CD4-positive, alpha-beta memory T cell (primary cell): ENCODE measurements around the gene TMEM242. TPM values are rescaled to one million over a fixed set of nuclear protein-coding genes. Genes with fewer than 3 reads are reported as not detected.

Experiments used
- CTCF ChIA-PET: fragments of 350-600 bp; sonication (Branson Sonifier 250); formaldehyde crosslinking; loops from one replicate; lab custom pipeline; 2021; ENCODE audit warnings: inconsistent platforms; ENCODE audit not compliant: partially characterized antibody; lab: Charles Lee
- POLR2A ChIA-PET: fragments of 350-600 bp; sonication (Branson Sonifier 250); formaldehyde crosslinking; loops from one replicate; lab custom pipeline; 2021; ENCODE audit not compliant: partially characterized antibody; lab: Charles Lee
- DNase-seq, 5 donors: peaks; one replicate each; pipeline versions ENCODE4 v3.0.0 to v3.0.0-alpha.2; 2020 to 2022; ENCODE audit warnings: mixed read lengths in 1 of 5
- H3K27ac ChIP-seq: one replicate; pipeline ENCODE4 v1.7.0; 2013; ENCODE audit warnings: low read depth, low read length
- H3K27me3 ChIP-seq: 2 replicates; pipeline ENCODE4 v1.7.0; 2013; ENCODE audit warnings: mild to moderate bottlenecking, low read length, moderate library complexity; ENCODE audit not compliant: insufficient read depth
- H3K36me3 ChIP-seq: 2 replicates; pipeline ENCODE4 v1.7.0; 2013; ENCODE audit warnings: mild to moderate bottlenecking, low read length, moderate library complexity; ENCODE audit not compliant: insufficient read depth
- H3K4me1 ChIP-seq: 2 replicates; pipeline ENCODE4 v1.7.0; 2013; ENCODE audit warnings: mild to moderate bottlenecking, low read length, moderate library complexity; ENCODE audit not compliant: insufficient read depth
- H3K4me3 ChIP-seq, 2 donors: one replicate each; pipeline ENCODE4 v1.7.0; 2013; ENCODE audit warnings: low read length in 2 of 2, mild to moderate bottlenecking in 1 of 2
- H3K9me3 ChIP-seq, 2 donors: one replicate each; pipeline ENCODE4 v1.7.0; 2013; ENCODE audit warnings: low read length in 2 of 2, control low read depth in 1 of 2; ENCODE audit not compliant: control insufficient read depth in 1 of 2
- H3K27ac Mint-ChIP-seq, 7 donors: one replicate each; pipeline ENCODE4 v1.8.0; 2020 to 2021; ENCODE audit warnings: mixed read lengths in 7 of 7, mild to moderate bottlenecking in 6 of 7, inconsistent platforms in 3 of 7, moderate library complexity in 3 of 7
- H3K27me3 Mint-ChIP-seq, 2 donors: one replicate each; pipeline ENCODE4 v1.8.0; 2020 to 2021; ENCODE audit warnings: mixed read lengths in 2 of 2
- H3K36me3 Mint-ChIP-seq, 2 donors: one replicate each; pipeline ENCODE4 v1.8.0; 2020 to 2021; ENCODE audit warnings: mixed read lengths in 2 of 2, inconsistent platforms in 1 of 2, mild to moderate bottlenecking in 1 of 2
- H3K4me1 Mint-ChIP-seq, 4 donors: one replicate each; pipeline ENCODE4 v1.8.0; 2020 to 2021; ENCODE audit warnings: mixed read lengths in 4 of 4, mild to moderate bottlenecking in 1 of 4
- H3K4me3 Mint-ChIP-seq, 8 donors: one replicate each; pipeline ENCODE4 v1.8.0; 2020 to 2021; ENCODE audit warnings: mixed read lengths in 8 of 8, mild to moderate bottlenecking in 7 of 8, moderate library complexity in 6 of 8, inconsistent platforms in 3 of 8
- H3K9me3 Mint-ChIP-seq, 8 donors: one replicate each; pipeline ENCODE4 v1.8.0; 2020 to 2021; ENCODE audit warnings: mixed read lengths in 8 of 8, mild to moderate bottlenecking in 5 of 8, inconsistent platforms in 3 of 8, moderate library complexity in 1 of 8
- intact Hi-C: fragments of 100-400 bp; cut with micrococcal nuclease; formaldehyde crosslinking; loops from one replicate; pipeline ENCODE4 v1.15.1; 2023
- polyA plus RNA-seq, 2 donors: library from polyadenylated mRNA; unstranded; fragments of 300-500 nt; fragmentation: Illumina TruSeq; gene quantifications; one replicate each; pipeline ENCODE4 v1.2.3, GENCODE V29; 2021
- total RNA-seq, 2 experiments: library from RNA; stranded (reverse); gene quantifications; one replicate each; pipeline ENCODE4 v1.2.3, GENCODE V29; 2021

Gene TMEM242
- total and polyA plus RNA-seq, 4 experiments from 2014 or later = 11.4 to 14.1 (median 12.1) TPM

DNA sequence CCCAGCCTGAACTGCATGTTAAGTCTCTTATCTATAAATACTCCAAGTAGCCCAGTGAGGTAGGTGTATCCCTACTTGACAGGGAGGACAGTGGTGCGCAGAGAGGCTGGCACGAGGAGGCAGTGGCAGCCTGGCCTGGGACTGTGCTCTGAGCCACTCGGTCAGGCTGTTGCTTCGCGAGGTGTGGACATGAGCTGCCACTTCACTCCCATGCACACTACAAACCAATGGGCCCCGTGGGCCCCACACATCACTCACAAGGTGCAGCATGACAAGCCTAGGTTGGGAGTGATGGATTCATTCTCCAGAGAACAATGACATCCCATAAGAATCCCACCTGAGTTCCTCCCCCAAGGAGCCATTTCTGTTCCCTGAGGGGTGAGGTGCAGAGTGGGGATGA, 54.9 kb downstream of the TMEM242 start:
- no peak overlapping the region for H3K27ac ChIP-seq
- POLR2A ChIA-PET = no interaction called here
- peaks cover under 1% of the 10 kb centered on the region for H3K4me1 ChIP-seq
- peaks cover 0 to 2% of the 10 kb centered on the region in 2 donors for H3K36me3 Mint-ChIP-seq
- CTCF ChIA-PET = no interaction called here
- H3K27ac Mint-ChIP-seq = no peak overlapping the region
- H3K4me1 Mint-ChIP-seq = peaks cover 0 to 8% (median 2%) of the 10 kb centered on the region in 4 donors
- H3K4me3 ChIP-seq = no peak overlapping the region
- intact Hi-C loops = no loop called here
- no peaks in the 10 kb centered on the region for H3K36me3 ChIP-seq
- no peak for DNase-seq
- H3K27me3 Mint-ChIP-seq = peaks cover 0 to 3% of the 10 kb centered on the region in 2 donors
- no peaks in the 10 kb centered on the region for H3K27me3 ChIP-seq
- no peaks in the 10 kb centered on the region for H3K9me3 ChIP-seq
- peaks cover 0 to 6% (median 0%) of the 10 kb centered on the region in 8 donors for H3K9me3 Mint-ChIP-seq
- H3K4me3 Mint-ChIP-seq = no peak overlapping the region

GRCh38 chr6:157267654-157268053, 55.7 kb downstream of the TMEM242 start:
- no peak for DNase-seq
- Mint-ChIP-seq H3K4me1 (peaks cover 0 to 7% (median 0%) of the 10 kb centered on the region in 4 donors), H3K9me3 (peaks cover 0 to 6% (median 0%) of the 10 kb centered on the region in 8 donors), H3K4me3 (no peak overlapping the region), H3K36me3 (no peaks in the 10 kb centered on the region), H3K27ac (no peak overlapping the region), H3K27me3 (peaks cover 0 to 3% of the 10 kb centered on the region in 2 donors)
- ChIA-PET POLR2A (no interaction called here), CTCF (no interaction called here)
- H3K27me3 ChIP-seq = no peaks in the 10 kb centered on the region
- intact Hi-C loops = no loop called here
- no peaks in the 10 kb centered on the region for H3K9me3 ChIP-seq
- no peak overlapping the region for H3K4me3 ChIP-seq
- H3K27ac ChIP-seq = no peak overlapping the region
- no peaks in the 10 kb centered on the region for H3K36me3 ChIP-seq
- no peaks in the 10 kb centered on the region for H3K4me1 ChIP-seq

- no peak overlapping the region for H3K27ac Mint-ChIP-seq
- no peak overlapping the region for H3K4me3 ChIP-seq
- peaks cover 0 to 6% (median 0%) of the 10 kb centered on the region in 8 donors for H3K9me3 Mint-ChIP-seq
- H3K4me3 Mint-ChIP-seq = no peak overlapping the region
- intact Hi-C loops = no loop called here
- no peaks in the 10 kb centered on the region for H3K4me1 ChIP-seq
- H3K9me3 ChIP-seq = no peaks in the 10 kb centered on the region
- H3K36me3 ChIP-seq = no peaks in the 10 kb centered on the region
- H3K27me3 ChIP-seq = no peaks in the 10 kb centered on the region
- H3K4me1 Mint-ChIP-seq = peaks cover 0 to 7% (median 0%) of the 10 kb centered on the region in 4 donors
- DNase-seq = no peak
- H3K27me3 Mint-ChIP-seq = peaks cover 0 to 3% of the 10 kb centered on the region in 2 donors
- ChIA-PET POLR2A (no interaction called here), CTCF (no interaction called here)
- no peaks in the 10 kb centered on the region for H3K36me3 Mint-ChIP-seq
- no peak overlapping the region for H3K27ac ChIP-seq
Observed at GRCh38 chr6:157267109-157267611, 56.2 kb downstream of the TMEM242 start.

DNA sequence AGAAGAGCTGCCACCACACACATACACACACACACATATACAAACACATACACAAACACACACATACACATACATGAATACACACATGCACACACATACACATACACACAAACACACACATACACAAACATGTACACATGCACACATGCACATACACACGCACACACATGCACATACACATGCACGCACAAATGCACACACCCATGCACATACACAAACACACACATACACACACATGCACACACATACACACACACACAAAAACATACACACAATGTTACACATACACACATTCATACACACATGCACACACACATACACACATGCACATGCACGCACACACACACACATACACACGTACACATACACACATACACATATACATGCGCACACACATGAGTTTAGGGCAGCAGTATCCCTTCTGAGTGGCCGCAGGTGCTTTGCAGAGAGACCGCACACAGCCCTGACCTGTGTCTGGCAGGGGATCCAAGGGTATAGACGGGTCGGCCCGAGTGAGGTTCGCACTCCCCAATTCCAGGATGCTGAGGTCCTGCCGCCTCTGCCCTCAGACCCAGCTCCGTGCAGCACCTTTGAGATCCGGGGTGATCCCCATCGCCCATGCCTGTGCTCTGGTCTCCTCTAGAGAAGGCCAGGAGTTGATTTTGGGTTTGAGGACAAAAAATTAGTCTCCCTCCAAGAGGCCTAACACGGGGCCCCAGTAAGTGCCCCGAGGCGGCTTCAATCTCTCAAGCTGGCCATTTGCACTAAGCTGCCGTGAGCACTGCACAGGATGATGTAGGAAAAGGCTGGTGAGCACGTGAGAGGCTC, 56.8 kb downstream of the TMEM242 start:
- Histone ChIP-seq H3K9me3 (no peaks in the 10 kb centered on the region), H3K27ac (no peak overlapping the region), H3K27me3 (no peaks in the 10 kb centered on the region), H3K36me3 (no peaks in the 10 kb centered on the region), H3K4me1 (no peaks in the 10 kb centered on the region), H3K4me3 (no peak overlapping the region)
- intact Hi-C loops = no loop called here
- peaks cover 0 to 6% (median 0%) of the 10 kb centered on the region in 8 donors for H3K9me3 Mint-ChIP-seq
- peak overlapping the region in 1 of 8 donors; percentile 57 for H3K4me3 Mint-ChIP-seq
- DNase-seq = no peak
- no peaks in the 10 kb centered on the region for H3K36me3 Mint-ChIP-seq
- CTCF ChIA-PET = no interaction called here
- H3K27me3 Mint-ChIP-seq = peaks cover 0 to 3% of the 10 kb centered on the region in 2 donors
- H3K27ac Mint-ChIP-seq = no peak overlapping the region
- POLR2A ChIA-PET = no interaction called here
- peaks cover 0 to 7% (median 0%) of the 10 kb centered on the region in 4 donors for H3K4me1 Mint-ChIP-seq

- H3K4me3 Mint-ChIP-seq = no peak overlapping the region
- peaks cover 0 to 7% (median 1%) of the 10 kb centered on the region in 4 donors for H3K4me1 Mint-ChIP-seq
- H3K4me1 ChIP-seq = no peaks in the 10 kb centered on the region
- POLR2A ChIA-PET = interaction anchor here (1.4 kb wide), 1 partner anchor 9 kb away, joined by 5 read pairs; no protein-coding TSS in a partner anchor
- peaks cover 0 to 6% (median 0%) of the 10 kb centered on the region in 8 donors for H3K9me3 Mint-ChIP-seq
- no peak overlapping the region for H3K4me3 ChIP-seq
- H3K27ac Mint-ChIP-seq = peak overlapping the region in 1 of 7 donors; percentile 14
- intact Hi-C loops = no loop called here
- H3K36me3 ChIP-seq = no peaks in the 10 kb centered on the region
- no peak for DNase-seq
- peaks cover 0 to 3% of the 10 kb centered on the region in 2 donors for H3K27me3 Mint-ChIP-seq
- H3K36me3 Mint-ChIP-seq = no peaks in the 10 kb centered on the region
- H3K9me3 ChIP-seq = no peaks in the 10 kb centered on the region
- CTCF ChIA-PET = no interaction called here
- H3K27me3 ChIP-seq = no peaks in the 10 kb centered on the region
- H3K27ac ChIP-seq = no peak overlapping the region
Observed at GRCh38 chr6:157265635-157266034, 57.7 kb downstream of the TMEM242 start.

DNA sequence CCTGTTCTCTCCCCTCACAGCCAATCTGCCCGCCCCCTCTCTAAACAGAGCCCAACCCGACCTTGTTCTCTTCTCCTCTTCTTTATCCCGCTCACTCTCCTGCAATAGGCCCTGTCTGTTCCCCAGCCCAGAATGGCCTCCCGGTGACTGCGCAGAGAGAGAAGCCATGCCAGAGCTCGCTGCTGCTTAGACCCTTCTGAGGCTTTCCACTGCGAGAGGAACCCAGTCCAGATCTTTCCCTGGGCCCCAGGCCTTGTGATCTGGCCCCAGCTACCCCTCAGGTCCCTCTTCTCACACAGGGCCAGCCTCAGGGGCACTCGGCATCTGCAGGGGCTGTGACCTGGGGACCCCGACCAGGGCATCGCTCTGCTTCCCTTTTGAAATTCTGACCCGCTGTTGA, 58.1 kb downstream of the TMEM242 start:
- H3K36me3 ChIP-seq = no peaks in the 10 kb centered on the region
- CTCF ChIA-PET = interaction anchor here (1.9 kb wide), 1 partner anchor 9 kb away, joined by 7 read pairs; no protein-coding TSS in a partner anchor
- H3K27me3 Mint-ChIP-seq = peaks cover 0 to 3% of the 10 kb centered on the region in 2 donors

DNA sequence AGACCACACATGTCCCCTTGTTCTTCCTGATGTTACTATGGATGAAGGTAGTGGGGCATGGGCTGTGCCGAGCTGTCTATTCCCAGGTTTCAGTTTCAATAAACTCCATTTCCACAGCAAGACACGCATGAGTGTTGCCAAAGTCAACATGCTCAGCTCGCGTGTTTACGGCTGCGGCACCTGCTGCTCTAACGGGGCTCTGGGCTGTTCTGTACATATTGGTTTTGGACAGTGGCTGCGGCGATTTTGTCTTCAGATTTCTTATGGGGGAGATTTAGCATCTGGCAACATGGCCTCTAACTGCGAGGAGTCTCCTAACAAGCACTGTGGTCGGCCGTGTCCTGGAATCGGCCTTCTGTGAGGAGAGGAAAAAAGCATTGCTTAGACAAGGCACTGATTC, 58.6 kb downstream of the TMEM242 start:
- no peak for DNase-seq
- intact Hi-C loops = no loop called here
- Histone ChIP-seq H3K9me3 (no peaks in the 10 kb centered on the region), H3K27me3 (no peaks in the 10 kb centered on the region), H3K4me1 (peaks cover 9% of the 10 kb centered on the region), H3K27ac (no peak overlapping the region), H3K36me3 (no peaks in the 10 kb centered on the region), H3K4me3 (no peak overlapping the region)
- H3K36me3 Mint-ChIP-seq = no peaks in the 10 kb centered on the region
- peaks cover under 1 to 12% (median 4%) of the 10 kb centered on the region in 4 donors for H3K4me1 Mint-ChIP-seq
- peaks cover 0 to 3% of the 10 kb centered on the region in 2 donors for H3K27me3 Mint-ChIP-seq
- no peaks in the 10 kb centered on the region for H3K9me3 Mint-ChIP-seq
- no peak overlapping the region for H3K4me3 Mint-ChIP-seq
- H3K27ac Mint-ChIP-seq = no peak overlapping the region
- CTCF ChIA-PET = interaction anchor here (1.0 to 1.9 kb wide), 2 partner anchors 10 to 28 kb away, joined by 3 to 7 read pairs; no protein-coding TSS in a partner anchor
- POLR2A ChIA-PET = interaction anchor here (1.4 kb wide), 1 partner anchor 10 kb away, joined by 5 read pairs; no protein-coding TSS in a partner anchor

More for the DNA sequence above, 58.1 kb downstream of the TMEM242 start:
- no peaks in the 10 kb centered on the region for H3K36me3 Mint-ChIP-seq
- Histone ChIP-seq H3K27ac (no peak overlapping the region), H3K4me3 (no peak overlapping the region), H3K9me3 (no peaks in the 10 kb centered on the region), H3K27me3 (no peaks in the 10 kb centered on the region), H3K4me1 (peaks cover 4% of the 10 kb centered on the region)
- H3K9me3 Mint-ChIP-seq = peaks cover 0 to 3% (median 0%) of the 10 kb centered on the region in 8 donors
- no peak for DNase-seq
- no peak overlapping the region for H3K4me3 Mint-ChIP-seq
- intact Hi-C loops = no loop called here
- H3K27ac Mint-ChIP-seq = no peak overlapping the region
- POLR2A ChIA-PET = interaction anchor here (1.4 kb wide), 1 partner anchor 10 kb away, joined by 5 read pairs; no protein-coding TSS in a partner anchor
- peaks cover 0 to 7% (median 2%) of the 10 kb centered on the region in 4 donors for H3K4me1 Mint-ChIP-seq
